GM18951 (cell line): Measurements from ENCODE around the gene SLC2A6.

Source experiments
- POLR2A ChIP-seq: IDR thresholded peaks from 4 replicates; pipeline ENCODE4 v1.6.1; 2011; ENCODE audit warnings: mild to moderate bottlenecking; ENCODE audit not compliant: insufficient read length, insufficient read depth; ENCODE audit errors: extremely low read depth
- in situ Hi-C: fragments of 300-500 bp; cut with MboI; formaldehyde crosslinking; loops from one replicate; pipeline ENCODE4 v1.12.0; 2022; ENCODE audit warnings: low sequenced_read_pairs, mixed read lengths, inconsistent platforms; ENCODE audit not compliant: unreplicated experiment

The SLC2A6 gene

GRCh38 chr9:133499132-133499891, 20.4 kb upstream of the SLC2A6 start:
- no peak for TF ChIP-seq POLR2A
- in situ Hi-C loops, result no loop called here

GRCh38 chr9:133496861-133497842, 18.3 kb upstream of the SLC2A6 start:
- TF ChIP-seq POLR2A, result no peak
- in situ Hi-C loops, result no loop called here

GRCh38 chr9:133495327-133496293, 16.7 kb upstream of the SLC2A6 start:
- TF ChIP-seq POLR2A, result no peak
- in situ Hi-C loops, result no loop called here

GRCh38 chr9:133494636-133495326, 15.9 kb upstream of the SLC2A6 start:
- in situ Hi-C loops, result no loop called here
- TF ChIP-seq POLR2A, result no peak

GRCh38 chr9:133493845-133494540, 15.1 kb upstream of the SLC2A6 start:
- in situ Hi-C loops, result no loop called here

GRCh38 chr9:133493428-133493827, 14.5 kb upstream of the SLC2A6 start:
- in situ Hi-C loops, result no loop called here
- no peak for TF ChIP-seq POLR2A

More at GRCh38 chr9:133493845-133494540, 15.1 kb upstream of the SLC2A6 start:
- no peak for TF ChIP-seq POLR2A

- in situ Hi-C loops, result no loop called here
These were observed 13.4 kb upstream of the SLC2A6 start for GRCh38 chr9:133492061-133493021.

GRCh38 chr9:133491656-133491925, 12.7 kb upstream of the SLC2A6 start:
- no peak for TF ChIP-seq POLR2A

More at GRCh38 chr9:133492061-133493021, 13.4 kb upstream of the SLC2A6 start:
- no peak for TF ChIP-seq POLR2A

GRCh38 chr9:133490865-133491655, 12.2 kb upstream of the SLC2A6 start:
- in situ Hi-C loops, result no loop called here
- TF ChIP-seq POLR2A, result no peak

More at GRCh38 chr9:133491656-133491925, 12.7 kb upstream of the SLC2A6 start:
- in situ Hi-C loops, result no loop called here

GRCh38 chr9:133490201-133490681, 11.3 kb upstream of the SLC2A6 start:
- in situ Hi-C loops, result no loop called here
- TF ChIP-seq POLR2A, result no peak
